OCI-LY1 (cell line): ENCODE measurements around the gene CYFIP1.

Source experiments
- H2AFZ ChIP-seq: fragments of 200-600 bp; sonication (generic), shearing (Covaris generic); 2 replicates; pipeline ENCODE4 v1.6.0; 2014; ENCODE audit warnings: antibody characterized with exemption, mild to moderate bottlenecking, low read length
- H3F3A ChIP-seq: fragments of 200-600 bp; sonication (generic), shearing (Covaris generic); 2 replicates; pipeline ENCODE4 v1.6.0; 2014; ENCODE audit warnings: mild to moderate bottlenecking, antibody characterized with exemption, low read length, moderate library complexity; ENCODE audit not compliant: insufficient read depth
- H3K27ac ChIP-seq: fragments of 200-600 bp; sonication (generic); 2 replicates; pipeline ENCODE4 v1.5.1; 2014; ENCODE audit warnings: low read length, mixed run types, mild to moderate bottlenecking, low read depth; ENCODE audit not compliant: poor library complexity, severe bottlenecking
- H3K27me3 ChIP-seq: fragments of 200-600 bp; sonication (generic); 2 replicates; pipeline ENCODE4 v1.6.0; 2014; ENCODE audit warnings: antibody characterized with exemption, mild to moderate bottlenecking, low read length, moderate library complexity; ENCODE audit not compliant: insufficient read depth
- H3K36me3 ChIP-seq: fragments of 200-600 bp; sonication (generic); 2 replicates; pipeline ENCODE4 v1.6.1; 2014; ENCODE audit warnings: mild to moderate bottlenecking, antibody characterized with exemption, low read length, moderate library complexity, mixed read lengths; ENCODE audit not compliant: insufficient read depth
- H3K4me1 ChIP-seq: fragments of 200-600 bp; sonication (generic); 2 replicates; pipeline ENCODE4 v1.5.1; 2014; ENCODE audit warnings: mild to moderate bottlenecking, low read length, moderate library complexity; ENCODE audit not compliant: insufficient read depth, severe bottlenecking
- H3K4me2 ChIP-seq: fragments of 200-600 bp; sonication (generic), shearing (Covaris generic); 2 replicates; pipeline ENCODE4 v1.6.1; 2014; ENCODE audit warnings: low read length
- H3K4me3 ChIP-seq: fragments of 200-600 bp; sonication (generic); 2 replicates; pipeline ENCODE4 v1.5.1; 2014; ENCODE audit warnings: low read length, low read depth, mild to moderate bottlenecking, mixed read lengths; ENCODE audit not compliant: poor library complexity, severe bottlenecking
- H3K79me2 ChIP-seq: fragments of 200-600 bp; shearing (Covaris generic); 2 replicates; pipeline ENCODE4 v1.6.1; 2016; ENCODE audit warnings: mixed run types, low read length, mixed read lengths; ENCODE audit not compliant: insufficient read depth
- H3K9ac ChIP-seq: fragments of 200-600 bp; sonication (generic), shearing (Covaris generic); 2 replicates; pipeline ENCODE4 v1.6.1; 2014; ENCODE audit warnings: mild to moderate bottlenecking, low read length, mixed read lengths
- H3K9me2 ChIP-seq: fragments of 200-600 bp; sonication (generic), shearing (Covaris generic); 2 replicates; pipeline ENCODE4 v1.6.1; 2014; ENCODE audit warnings: low read depth, mild to moderate bottlenecking, low read length, mixed read lengths
- H3K9me3 ChIP-seq: fragments of 200-600 bp; shearing (Covaris generic); 2 replicates; pipeline ENCODE4 v1.6.1; 2014; ENCODE audit warnings: low read length, mixed read lengths
- H4K20me1 ChIP-seq: fragments of 200-600 bp; sonication (generic), shearing (Covaris generic); 2 replicates; pipeline ENCODE4 v1.6.0; 2016; ENCODE audit warnings: mild to moderate bottlenecking, low read length; ENCODE audit not compliant: insufficient read depth
- EZH2 ChIP-seq: fragments of 200-600 bp; sonication (generic), shearing (Covaris generic); IDR thresholded peaks from 2 replicates; pipeline ENCODE4 v1.8.0; 2017; ENCODE audit warnings: borderline replicate concordance, mixed run types, mild to moderate bottlenecking, antibody characterized with exemption, low read length, moderate library complexity, mixed read lengths
- TF ChIP-seq, protein P1 (sequence below): fragments of 200-600 bp; sonication (generic), shearing (Covaris generic); IDR thresholded peaks from 2 replicates; pipeline ENCODE4 v1.5.1; 2017; ENCODE audit warnings: mild to moderate bottlenecking, antibody characterized with exemption, low read length, moderate library complexity, mixed read lengths

CYFIP1 gene

DNA sequence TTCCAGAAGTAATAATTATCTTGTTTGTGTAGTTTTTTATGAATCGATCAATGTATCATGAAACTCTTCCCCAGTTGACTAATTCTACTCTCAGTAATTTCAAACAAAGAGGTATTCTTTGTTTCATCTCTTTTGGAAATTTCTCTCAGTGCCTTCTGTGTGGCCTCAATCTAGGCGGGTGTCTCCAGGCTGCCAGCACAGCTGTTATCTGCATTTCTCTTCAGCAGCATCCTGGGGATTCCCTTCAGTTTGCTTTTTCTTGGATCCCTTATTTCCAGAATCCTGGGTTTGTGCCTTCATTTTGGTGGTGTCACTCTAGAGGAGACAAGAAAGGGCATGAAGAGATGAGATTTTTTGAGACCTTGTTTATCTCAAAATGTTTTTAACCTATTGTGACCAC, 119.0 kb downstream of the CYFIP1 start:
- no peak overlapping the region for H3K9ac ChIP-seq
- no peak overlapping the region for H3K4me3 ChIP-seq
- H3F3A ChIP-seq = no peaks in the 10 kb centered on the region
- 0 out of 2 replicates have a peak, but pooled peaks cover 2% of the 10 kb centered on the region for H4K20me1 ChIP-seq
- no peaks in the 10 kb centered on the region for H3K27me3 ChIP-seq
- peaks cover 91% of the 10 kb centered on the region for H3K36me3 ChIP-seq
- H3K79me2 ChIP-seq = no peaks in the 10 kb centered on the region
- TF ChIP-seq, protein P1, sequence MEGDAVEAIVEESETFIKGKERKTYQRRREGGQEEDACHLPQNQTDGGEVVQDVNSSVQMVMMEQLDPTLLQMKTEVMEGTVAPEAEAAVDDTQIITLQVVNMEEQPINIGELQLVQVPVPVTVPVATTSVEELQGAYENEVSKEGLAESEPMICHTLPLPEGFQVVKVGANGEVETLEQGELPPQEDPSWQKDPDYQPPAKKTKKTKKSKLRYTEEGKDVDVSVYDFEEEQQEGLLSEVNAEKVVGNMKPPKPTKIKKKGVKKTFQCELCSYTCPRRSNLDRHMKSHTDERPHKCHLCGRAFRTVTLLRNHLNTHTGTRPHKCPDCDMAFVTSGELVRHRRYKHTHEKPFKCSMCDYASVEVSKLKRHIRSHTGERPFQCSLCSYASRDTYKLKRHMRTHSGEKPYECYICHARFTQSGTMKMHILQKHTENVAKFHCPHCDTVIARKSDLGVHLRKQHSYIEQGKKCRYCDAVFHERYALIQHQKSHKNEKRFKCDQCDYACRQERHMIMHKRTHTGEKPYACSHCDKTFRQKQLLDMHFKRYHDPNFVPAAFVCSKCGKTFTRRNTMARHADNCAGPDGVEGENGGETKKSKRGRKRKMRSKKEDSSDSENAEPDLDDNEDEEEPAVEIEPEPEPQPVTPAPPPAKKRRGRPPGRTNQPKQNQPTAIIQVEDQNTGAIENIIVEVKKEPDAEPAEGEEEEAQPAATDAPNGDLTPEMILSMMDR = no peak
- TF ChIP-seq EZH2 = no peak
- H3K4me1 ChIP-seq = no peaks in the 10 kb centered on the region
- H3K9me2 ChIP-seq = no peaks in the 10 kb centered on the region
- no peak overlapping the region for H2AFZ ChIP-seq
- H3K9me3 ChIP-seq = no peaks in the 10 kb centered on the region
- H3K27ac ChIP-seq = no peak overlapping the region
- H3K4me2 ChIP-seq = no peak overlapping the region

DNA sequence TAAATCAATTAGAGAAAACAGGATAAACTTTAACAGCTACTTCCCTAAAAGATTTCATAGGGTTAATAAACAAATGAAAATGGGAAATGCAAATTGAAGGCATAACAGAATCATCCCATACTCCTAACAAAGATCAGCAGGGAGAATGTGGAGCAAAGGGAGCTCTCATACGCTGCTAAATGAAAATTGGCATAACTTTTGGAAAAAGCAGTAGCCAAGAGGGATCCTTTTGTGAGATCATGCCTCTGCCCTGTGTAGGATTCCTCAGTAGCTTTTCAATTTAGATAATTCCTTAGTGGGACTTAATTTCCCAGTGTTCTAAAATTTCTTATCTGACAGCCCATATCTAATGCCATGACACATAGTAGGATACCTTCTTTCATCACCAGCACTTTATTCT, 123.5 kb downstream of the CYFIP1 start:
- no peaks in the 10 kb centered on the region for H3K9me3 ChIP-seq
- H3K4me3 ChIP-seq = no peak overlapping the region
- H3K9ac ChIP-seq = no peak overlapping the region
- no peaks in the 10 kb centered on the region for H3K4me1 ChIP-seq
- H3K4me2 ChIP-seq = no peak overlapping the region
- no peaks in the 10 kb centered on the region for H3F3A ChIP-seq
- H3K9me2 ChIP-seq = no peaks in the 10 kb centered on the region
- H3K27ac ChIP-seq = no peak overlapping the region
- TF ChIP-seq, protein P1 = no peak
- no peak for TF ChIP-seq EZH2
- no peak overlapping the region for H2AFZ ChIP-seq
- peaks cover 88% of the 10 kb centered on the region for H3K36me3 ChIP-seq
- H4K20me1 ChIP-seq = 0 out of 2 replicates have a peak, but pooled peaks cover 2% of the 10 kb centered on the region
- no peaks in the 10 kb centered on the region for H3K79me2 ChIP-seq
- H3K27me3 ChIP-seq = no peaks in the 10 kb centered on the region

DNA sequence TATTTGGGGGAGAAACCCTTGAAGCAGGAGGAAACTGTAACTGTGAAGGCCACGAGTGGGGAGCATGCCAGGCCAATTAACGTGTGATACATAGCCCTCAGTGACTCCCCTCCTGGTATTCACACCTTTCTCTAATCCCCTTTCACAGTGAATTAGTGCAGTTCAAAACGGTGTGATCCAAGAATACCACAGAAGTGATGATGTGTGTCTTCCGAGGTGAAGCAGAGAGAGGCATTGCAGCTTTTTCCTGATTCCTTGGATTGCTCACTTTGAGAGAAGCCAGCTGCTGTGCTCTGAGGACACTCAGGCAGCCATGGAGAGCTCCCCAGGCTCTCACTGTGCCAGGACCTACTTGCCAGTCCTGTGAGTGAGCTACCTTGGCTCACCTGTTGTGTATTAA, 124.4 kb downstream of the CYFIP1 start:
- TF ChIP-seq, protein P1 = no peak
- no peaks in the 10 kb centered on the region for H3F3A ChIP-seq
- H3K27me3 ChIP-seq = no peaks in the 10 kb centered on the region
- H3K9me2 ChIP-seq = no peaks in the 10 kb centered on the region
- H3K27ac ChIP-seq = no peak overlapping the region
- H3K9ac ChIP-seq = no peak overlapping the region
- no peak overlapping the region for H3K4me2 ChIP-seq
- peaks cover 87% of the 10 kb centered on the region for H3K36me3 ChIP-seq
- H3K4me1 ChIP-seq = no peaks in the 10 kb centered on the region
- H3K79me2 ChIP-seq = no peaks in the 10 kb centered on the region
- no peak overlapping the region for H3K4me3 ChIP-seq
- no peak overlapping the region for H2AFZ ChIP-seq
- 0 out of 2 replicates have a peak, but pooled peaks cover 2% of the 10 kb centered on the region for H4K20me1 ChIP-seq
- no peaks in the 10 kb centered on the region for H3K9me3 ChIP-seq
